Fibroblast of peridontal ligament (primary cell): ENCODE data around the gene RTN4RL1.

ENCODE experiments used
- DNase-seq: peaks from one replicate; pipeline ENCODE4 v3.0.0-alpha.2; 2010; ENCODE audit errors: extremely low read depth

The RTN4RL1 gene

DNA sequence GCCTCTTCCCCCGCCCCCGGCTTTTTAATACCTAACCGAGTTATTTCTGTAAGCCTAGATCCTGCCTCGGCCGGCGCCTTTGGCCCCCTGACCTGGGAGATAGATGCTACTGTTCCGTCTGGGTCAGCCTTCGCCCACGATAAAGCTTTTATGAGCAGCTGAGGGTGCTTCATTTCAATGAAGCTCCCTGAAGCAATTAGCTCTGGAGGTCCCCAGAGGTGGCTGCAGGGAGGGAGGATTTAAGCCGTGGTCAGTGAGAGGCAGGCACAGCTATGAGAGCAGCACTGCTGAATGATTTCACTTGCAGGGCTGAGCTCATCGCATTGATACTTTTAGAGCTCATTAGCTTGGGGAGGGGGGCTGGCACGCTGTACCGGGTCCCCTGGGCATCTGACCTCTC, 105.9 kb downstream of the RTN4RL1 start:
- DNase-seq, result no peak

DNA sequence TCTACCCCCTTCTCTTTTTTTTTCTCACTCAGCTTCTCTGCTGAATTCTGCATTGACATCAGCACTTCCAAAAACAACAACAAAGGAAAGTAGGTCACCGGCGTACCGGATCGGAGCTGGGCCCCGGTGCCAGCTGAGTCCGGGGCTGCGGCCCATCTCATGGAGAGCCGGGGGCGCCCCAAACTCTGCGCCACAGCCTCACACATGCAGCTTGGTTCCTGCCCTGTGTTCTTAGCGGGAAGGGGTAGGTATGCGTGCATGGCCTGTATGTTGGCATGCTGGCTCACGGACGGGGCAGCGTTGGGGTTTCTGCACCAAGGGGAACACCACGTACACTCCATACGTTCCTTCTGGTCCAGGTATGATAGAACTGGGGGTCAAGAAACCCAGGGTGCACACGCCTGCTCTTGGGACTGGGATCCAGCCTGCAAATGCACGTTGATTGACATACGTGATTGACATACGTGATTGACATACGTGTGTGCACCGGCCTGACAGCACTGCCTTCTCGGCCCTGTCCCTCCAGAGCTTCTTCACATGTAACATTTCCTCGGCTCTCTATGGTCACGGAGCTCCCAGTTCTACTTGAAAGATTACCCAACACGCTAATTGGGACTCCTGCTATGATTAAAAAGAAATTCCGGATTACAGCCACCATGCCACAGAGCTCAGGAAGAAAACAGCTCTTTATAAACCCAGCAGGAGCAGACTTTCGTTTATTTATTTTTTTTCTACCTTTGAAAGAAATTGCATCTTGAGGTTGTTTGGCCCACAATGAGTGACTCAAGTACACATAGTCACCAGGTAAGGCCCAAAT, 106.6 kb downstream of the RTN4RL1 start:
- DNase-seq, result no peak

DNA sequence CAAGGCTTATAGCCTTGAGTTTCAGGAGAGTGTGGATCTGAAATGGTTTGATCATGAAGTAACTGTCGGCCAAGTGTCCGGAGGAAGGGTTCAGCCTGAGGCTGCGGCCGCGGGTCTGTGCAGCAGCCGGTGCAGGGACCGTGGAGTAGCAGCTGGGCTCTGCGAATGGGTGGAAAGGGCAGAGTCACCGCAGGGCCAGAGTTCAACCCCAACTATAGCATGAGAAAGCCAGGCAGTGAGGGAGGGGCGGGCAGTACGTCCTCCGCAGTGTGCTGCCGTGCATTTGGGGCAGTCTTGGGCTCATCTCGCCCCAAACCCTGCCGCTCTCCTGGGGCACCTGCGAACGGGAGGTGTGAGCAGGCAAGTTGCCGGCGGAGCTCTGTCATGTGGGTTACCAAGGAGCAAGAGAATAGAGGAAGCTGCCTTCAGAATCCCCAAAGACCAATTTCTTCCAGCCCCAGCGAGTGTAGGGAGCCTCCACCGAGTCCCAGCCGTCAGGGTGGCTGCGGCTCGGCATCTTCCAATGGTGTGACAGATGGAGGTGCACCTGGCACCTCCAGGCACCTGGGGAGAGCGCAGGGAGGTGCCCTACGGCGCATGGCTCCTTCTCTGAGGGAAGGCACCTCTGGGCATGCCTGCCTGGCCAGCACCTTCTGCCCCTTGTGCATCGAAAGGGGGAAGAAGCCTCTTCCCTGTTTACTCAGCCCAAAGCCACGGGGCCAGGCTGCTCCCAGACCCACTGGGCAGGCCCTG, 108.0 kb downstream of the RTN4RL1 start:
- no peak for DNase-seq

GRCh38 chr17:1916316-1916715, 108.8 kb downstream of the RTN4RL1 start:
- DNase-seq, result no peak

DNA sequence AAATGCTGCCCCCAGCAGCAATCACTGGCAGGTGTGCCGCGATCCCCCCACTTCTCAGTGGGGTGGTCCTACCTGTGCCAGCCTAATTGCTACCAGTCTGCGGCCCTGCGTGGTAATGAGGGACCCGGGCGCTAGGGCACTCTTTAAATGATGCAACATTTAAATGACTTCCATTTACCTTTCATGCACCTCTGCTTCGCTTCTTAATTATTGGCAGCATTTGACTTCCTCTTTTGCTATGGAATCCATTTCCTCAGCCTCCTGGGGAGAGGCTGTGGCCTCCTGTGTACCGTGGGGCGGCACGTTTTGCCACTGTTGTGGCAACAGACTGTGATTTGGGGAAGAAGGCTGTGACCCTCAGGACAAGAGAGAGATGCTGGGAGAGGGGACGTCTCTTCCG, 109.2 kb downstream of the RTN4RL1 start:
- no peak for DNase-seq

DNA sequence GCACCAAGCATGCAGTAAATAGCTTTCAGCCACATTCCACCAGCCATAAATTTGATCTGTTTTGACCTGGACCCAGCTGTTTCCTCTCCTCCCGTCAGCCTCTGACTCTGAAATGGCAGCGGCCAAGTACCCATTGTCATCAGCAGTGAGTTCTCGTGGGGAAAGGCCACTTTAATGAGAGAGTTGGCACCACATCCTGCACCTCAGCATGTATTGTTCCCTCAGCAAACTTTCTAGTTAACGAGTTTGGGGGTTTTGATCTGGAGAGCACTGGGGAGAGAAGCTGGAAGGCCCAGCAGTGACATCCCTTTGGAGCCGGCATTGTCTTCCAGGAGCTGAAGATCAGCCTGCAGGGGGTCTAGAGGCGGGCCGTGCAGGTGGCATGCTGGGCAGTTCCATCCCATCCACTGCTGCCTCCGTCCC, 110.5 kb downstream of the RTN4RL1 start:
- no peak for DNase-seq

DNA sequence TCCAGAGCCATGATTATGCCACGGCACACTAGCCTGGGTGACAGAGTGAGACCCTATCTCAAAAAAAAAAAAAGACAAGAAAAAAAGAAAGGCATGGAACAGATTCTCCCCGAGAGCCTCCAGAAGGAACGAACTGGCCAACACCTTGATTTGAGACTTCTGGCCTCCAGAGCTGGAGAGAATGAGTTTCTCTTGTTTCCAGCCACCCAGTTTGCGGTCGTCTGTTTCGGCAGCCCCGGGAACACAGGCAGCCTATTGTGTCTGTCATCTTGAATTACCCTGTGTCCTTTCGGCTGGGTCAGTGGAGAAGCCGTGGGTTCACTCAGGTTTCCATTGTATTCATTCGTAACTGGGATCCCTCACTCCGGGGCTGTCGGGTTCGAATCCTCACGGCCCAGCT, 111.4 kb downstream of the RTN4RL1 start:
- DNase-seq, result no peak

- no peak for DNase-seq
Observed at GRCh38 chr17:1912146-1912545, 113.0 kb downstream of the RTN4RL1 start.

- no peak for DNase-seq
Observed at GRCh38 chr17:1909985-1910384, 115.1 kb downstream of the RTN4RL1 start.

GRCh38 chr17:1908699-1909309, 116.3 kb downstream of the RTN4RL1 start:
- DNase-seq, result peak; percentile 84

GRCh38 chr17:1907909-1908698, 117.0 kb downstream of the RTN4RL1 start:
- DNase-seq, result peak; percentile 37

DNA sequence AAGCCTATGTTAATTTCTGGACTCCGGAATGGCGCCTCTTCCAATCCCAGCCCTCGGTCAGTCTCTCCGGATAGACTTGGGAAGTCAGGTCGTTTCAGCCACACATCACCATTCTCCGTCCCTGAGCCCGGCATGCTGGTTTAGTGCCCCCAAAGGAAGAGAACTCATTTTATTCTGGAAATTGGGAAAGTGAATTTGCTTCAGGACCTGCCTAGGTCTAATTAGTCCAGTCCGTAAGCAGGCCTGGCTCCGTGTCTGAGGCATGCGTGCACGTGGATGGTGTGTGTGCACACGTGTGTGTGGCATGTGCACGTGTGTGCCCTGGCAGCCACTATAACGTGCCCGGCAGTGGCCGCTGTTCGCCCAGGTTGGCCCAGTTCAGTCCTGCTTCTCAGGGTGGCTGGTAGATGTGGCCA, 117.9 kb downstream of the RTN4RL1 start:
- DNase-seq, result no peak

DNA sequence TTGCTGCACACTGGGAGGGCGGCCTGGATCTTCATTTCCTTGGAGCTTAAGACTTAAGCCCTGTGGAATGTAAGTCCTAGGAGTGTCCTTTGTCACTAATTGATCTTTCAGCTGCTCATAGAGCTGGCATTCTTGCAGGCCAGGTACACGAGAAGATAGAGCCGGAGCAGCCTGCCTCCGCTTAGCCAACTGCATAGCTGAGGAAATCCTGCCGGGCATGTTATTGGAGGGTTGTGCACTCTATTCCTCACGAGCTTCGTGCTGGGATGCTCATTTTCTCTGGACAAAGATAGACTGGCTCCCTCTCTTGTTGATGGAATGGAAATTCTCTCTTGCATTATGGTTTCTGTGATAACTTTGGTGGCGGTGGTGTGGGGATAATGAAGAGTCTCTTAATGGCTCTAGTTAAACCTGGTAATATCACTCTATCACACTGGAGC, 118.5 kb downstream of the RTN4RL1 start:
- peak; percentile 33 for DNase-seq

GRCh38 chr17:1905190-1905913, 119.8 kb downstream of the RTN4RL1 start:
- DNase-seq, result no peak

DNA sequence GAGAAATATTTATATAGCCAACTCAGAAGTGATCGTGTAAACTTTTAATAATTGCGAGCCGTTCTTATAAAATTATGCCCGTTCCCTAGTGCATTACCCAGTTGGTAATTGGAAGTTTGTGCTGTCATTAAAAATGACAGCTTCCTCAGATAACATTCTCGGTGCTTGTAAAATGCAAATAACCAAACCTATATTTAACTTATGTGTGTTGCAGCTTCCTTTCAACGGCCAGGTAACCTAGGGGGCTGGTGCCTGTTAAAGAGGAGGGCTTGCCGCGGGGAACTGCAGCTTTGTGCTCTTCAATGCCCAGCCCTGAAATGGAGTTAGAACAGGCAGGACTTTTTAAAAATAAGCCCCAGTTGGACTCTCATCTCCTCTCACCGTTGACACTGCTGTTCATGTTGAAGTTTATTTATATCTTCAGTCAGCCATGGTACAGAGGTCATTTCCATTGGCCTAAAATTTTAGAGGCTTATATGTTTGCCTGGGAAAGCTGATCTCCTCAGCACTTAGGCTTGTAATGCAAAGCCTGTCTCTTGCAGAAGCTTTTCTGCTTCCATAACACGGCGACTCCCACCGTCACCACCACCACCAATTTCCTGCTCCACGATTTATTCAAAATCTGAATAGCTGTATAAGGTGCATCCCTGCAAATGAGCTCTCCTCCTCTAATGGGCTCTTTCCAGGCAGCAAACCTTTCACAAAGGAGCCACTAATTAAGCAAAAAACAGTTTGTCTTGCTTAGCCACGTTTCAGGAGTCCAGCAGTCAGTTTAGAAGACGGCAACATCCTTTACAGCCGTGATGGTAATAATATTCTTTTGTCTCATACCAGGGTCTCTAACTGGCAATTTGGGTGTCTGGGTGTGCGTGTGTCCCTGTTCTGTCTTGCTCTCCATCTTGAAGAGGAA, 120.6 kb downstream of the RTN4RL1 start:
- no peak for DNase-seq

DNA sequence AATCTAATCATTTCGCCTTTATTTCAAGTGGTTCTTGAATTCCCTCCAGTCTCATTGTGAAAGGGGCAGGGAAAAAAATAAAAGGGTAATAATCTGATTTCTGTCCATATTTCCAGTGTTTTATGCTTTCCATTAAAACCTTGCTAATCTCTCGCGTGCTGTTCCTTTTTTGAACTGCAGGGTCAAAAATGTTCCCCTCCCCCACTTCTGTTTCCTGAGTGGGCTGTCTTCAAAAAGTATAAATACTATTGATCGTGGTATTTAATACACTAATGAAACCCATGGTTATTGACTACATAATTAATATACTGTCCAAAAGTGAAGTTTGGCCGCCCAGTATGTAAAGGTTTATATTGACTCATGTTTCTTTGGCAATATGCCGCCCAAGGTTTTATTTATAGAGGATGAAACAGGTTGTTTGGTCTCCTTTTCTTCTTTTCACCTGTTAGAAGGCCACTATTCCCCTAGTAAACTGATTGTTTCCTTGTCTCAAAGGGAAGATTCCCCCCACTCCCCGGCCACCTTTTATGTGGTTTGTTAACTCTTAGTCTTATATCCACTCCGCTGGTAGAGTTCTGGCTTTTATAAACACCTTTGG, 125.6 kb downstream of the RTN4RL1 start:
- no peak for DNase-seq

- DNase-seq, result no peak
Observed at GRCh38 chr17:1898872-1899271, 126.3 kb downstream of the RTN4RL1 start.

DNA sequence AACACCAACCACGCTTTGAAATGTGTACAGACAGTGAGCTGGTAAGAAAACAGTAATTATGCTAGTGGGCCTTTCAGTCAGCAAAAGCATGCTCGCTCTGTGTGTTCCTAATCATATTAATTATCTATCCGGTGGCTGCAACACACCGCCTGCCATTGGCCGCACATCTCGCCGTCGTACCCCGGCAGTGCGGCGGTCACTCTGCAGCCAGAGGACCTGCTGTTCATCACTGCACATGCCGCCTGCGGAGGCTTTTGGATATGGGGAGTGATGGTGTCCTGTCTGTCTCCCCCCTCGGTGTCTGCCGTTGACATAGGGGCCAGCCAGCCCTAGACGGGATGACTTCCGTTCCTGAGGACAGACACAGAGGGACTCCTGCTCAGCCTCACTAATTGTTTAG, 126.8 kb downstream of the RTN4RL1 start:
- DNase-seq, result no peak

DNA sequence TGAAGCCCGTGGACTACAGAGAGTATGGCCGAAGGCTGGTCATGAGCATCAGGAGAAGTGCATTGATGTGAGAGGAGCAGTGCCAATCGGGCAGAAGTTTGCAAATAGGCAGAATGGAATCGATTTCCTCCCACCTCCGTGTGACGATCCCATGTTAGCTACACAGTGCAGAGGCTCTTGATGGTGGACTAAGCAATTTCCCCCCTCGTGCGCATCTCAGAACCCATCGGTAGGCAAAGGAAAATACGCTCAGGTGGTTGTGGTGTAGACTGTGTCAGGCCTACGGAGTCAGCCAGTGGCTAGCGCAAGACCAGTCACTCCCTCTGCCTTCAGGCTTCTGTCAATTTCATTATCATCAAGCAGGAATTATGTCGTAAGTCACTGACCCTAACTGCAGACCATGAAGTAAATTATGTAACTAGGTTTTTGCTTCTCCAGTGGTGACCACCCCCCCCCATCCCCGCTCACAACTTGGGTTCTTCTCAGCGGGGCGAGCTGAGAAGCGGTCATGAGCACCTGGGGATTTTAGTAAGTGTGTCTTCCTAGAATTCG, 128.0 kb downstream of the RTN4RL1 start:
- DNase-seq, result no peak
